ENCODE data around the gene TCP11L2.

Gene TCP11L2

DNA sequence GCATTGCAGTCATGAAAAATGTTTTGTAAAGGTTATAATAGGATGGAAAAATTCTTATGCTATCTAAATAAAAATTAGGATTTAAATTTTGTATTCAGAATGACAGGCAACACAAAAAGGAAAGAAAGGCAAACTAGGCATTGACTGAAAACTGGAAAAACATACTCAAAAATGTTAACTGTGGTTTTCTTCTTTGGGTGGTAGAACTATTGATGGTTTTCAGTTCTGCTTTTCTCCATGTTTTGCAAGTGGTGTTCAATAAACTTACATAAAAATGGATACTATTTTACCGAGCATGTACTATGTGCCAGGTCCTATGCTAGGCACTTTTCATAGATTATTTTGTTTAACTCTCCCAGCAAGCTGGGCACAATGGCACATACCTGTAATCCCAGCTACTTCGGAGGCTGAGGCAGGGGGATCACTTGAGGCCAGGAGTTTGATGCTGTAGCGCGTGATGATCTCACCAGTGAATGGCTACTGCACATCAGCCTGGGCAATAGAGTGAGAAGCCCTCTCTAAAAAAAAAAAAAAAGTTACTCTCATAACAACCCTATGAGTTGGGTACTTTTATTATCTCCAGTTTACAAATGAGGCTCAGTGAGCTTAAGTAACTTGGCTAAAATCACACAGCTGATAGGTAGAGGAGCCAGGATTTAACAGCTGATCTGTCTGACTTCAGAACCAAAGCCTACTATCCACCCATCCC, 26.3 kb upstream of the TCP11L2 start:
- Histone ChIP-seq H3K4me3 (ENCODE audit: severe bottlenecking) (no peak overlapping the region), H3K4me1 (ENCODE audit: insufficient read depth, poor library complexity, severe bottlenecking) (no peaks in the 10 kb centered on the region), H3K27me3 (ENCODE audit: insufficient read depth, poor library complexity, severe bottlenecking) (no peaks in the 10 kb centered on the region), H3K36me3 (ENCODE audit: low read depth) (no peaks in the 10 kb centered on the region), H3K27ac (ENCODE audit: poor library complexity, severe bottlenecking) (no peak overlapping the region), H3K9me3 (ENCODE audit: severe bottlenecking) (no peaks in the 10 kb centered on the region)
- TF ChIP-seq, protein P1, sequence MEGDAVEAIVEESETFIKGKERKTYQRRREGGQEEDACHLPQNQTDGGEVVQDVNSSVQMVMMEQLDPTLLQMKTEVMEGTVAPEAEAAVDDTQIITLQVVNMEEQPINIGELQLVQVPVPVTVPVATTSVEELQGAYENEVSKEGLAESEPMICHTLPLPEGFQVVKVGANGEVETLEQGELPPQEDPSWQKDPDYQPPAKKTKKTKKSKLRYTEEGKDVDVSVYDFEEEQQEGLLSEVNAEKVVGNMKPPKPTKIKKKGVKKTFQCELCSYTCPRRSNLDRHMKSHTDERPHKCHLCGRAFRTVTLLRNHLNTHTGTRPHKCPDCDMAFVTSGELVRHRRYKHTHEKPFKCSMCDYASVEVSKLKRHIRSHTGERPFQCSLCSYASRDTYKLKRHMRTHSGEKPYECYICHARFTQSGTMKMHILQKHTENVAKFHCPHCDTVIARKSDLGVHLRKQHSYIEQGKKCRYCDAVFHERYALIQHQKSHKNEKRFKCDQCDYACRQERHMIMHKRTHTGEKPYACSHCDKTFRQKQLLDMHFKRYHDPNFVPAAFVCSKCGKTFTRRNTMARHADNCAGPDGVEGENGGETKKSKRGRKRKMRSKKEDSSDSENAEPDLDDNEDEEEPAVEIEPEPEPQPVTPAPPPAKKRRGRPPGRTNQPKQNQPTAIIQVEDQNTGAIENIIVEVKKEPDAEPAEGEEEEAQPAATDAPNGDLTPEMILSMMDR (IDR thresholded peaks at IDR 0.05; ENCODE audit: poor library complexity, severe bottlenecking) = no peak
- DNase-seq (ENCODE audit: low spot score) (no peak), ATAC-seq (ENCODE audit: low read depth) (no peak)

DNA sequence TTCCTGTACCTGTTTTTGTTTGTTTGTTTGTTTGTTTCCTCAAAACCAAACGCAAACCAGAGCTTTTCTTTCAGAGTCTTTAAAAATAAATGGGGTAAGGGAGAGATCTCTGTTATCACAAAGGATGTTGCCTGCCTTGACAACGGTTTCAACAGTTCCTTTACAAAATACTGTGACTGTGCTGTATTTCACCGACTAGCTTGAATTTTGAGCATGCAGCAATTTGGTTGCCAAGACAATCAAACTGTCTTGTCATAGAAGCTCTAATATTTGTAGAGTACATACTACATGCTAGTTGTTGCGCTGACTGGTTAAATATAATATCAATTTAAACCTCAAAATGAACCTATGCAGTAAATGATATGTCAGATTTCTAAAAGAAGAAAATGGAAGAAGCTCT, 22.4 kb upstream of the TCP11L2 start:
- H3K4me3 ChIP-seq (ENCODE audit: severe bottlenecking) = no peak overlapping the region
- TF ChIP-seq, protein P1 (IDR thresholded peaks at IDR 0.05; ENCODE audit: poor library complexity, severe bottlenecking) = no peak
- H3K9me3 ChIP-seq (ENCODE audit: severe bottlenecking) = no peaks in the 10 kb centered on the region
- no peaks in the 10 kb centered on the region for H3K36me3 ChIP-seq (ENCODE audit: low read depth)
- no peak for ATAC-seq (ENCODE audit: low read depth)
- no peak for DNase-seq (ENCODE audit: low spot score)
- no peaks in the 10 kb centered on the region for H3K4me1 ChIP-seq (ENCODE audit: insufficient read depth, poor library complexity, severe bottlenecking)
- H3K27me3 ChIP-seq (ENCODE audit: insufficient read depth, poor library complexity, severe bottlenecking) = no peaks in the 10 kb centered on the region
- H3K27ac ChIP-seq (ENCODE audit: poor library complexity, severe bottlenecking) = no peak overlapping the region

DNA sequence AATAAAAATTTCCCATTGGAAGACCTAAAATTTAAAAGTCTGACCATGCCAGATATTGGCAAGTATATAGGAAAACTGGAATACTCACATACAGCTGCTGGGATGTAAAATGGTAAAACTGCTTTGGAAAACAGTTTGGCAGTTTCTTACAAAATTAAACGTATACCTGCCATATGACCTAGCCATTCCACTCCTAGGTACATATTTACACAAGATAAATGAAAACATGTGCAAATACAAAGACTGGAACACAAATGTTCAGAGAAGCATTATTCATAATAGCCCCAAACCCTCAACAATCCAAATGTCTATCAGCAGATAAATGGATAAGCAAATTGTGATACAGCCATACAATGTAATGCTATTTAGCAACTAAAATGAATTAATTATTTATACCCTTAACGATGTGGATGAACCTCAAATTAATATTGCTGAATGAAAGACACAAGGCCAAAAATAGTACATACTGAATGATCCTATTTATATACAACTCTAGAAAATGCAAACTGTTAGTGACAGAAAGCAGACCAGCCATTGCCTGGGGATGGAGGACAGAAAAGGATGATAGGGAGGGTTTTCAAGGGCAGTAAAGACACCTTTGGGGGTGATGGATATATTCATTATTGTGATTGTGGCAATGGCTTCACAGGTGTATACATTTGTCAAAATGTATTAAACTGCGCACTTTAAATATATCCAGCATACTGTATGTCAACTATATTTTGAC, 21.3 kb upstream of the TCP11L2 start:
- Histone ChIP-seq H3K27me3 (ENCODE audit: insufficient read depth, poor library complexity, severe bottlenecking) (no peaks in the 10 kb centered on the region), H3K4me1 (ENCODE audit: insufficient read depth, poor library complexity, severe bottlenecking) (no peaks in the 10 kb centered on the region), H3K36me3 (ENCODE audit: low read depth) (no peaks in the 10 kb centered on the region), H3K4me3 (ENCODE audit: severe bottlenecking) (no peak overlapping the region), H3K27ac (ENCODE audit: poor library complexity, severe bottlenecking) (no peak overlapping the region), H3K9me3 (ENCODE audit: severe bottlenecking) (no peaks in the 10 kb centered on the region)
- no peak for ATAC-seq (ENCODE audit: low read depth)
- TF ChIP-seq, protein P1 (IDR thresholded peaks at IDR 0.05; ENCODE audit: poor library complexity, severe bottlenecking) = no peak
- no peak for DNase-seq (ENCODE audit: low spot score)

DNA sequence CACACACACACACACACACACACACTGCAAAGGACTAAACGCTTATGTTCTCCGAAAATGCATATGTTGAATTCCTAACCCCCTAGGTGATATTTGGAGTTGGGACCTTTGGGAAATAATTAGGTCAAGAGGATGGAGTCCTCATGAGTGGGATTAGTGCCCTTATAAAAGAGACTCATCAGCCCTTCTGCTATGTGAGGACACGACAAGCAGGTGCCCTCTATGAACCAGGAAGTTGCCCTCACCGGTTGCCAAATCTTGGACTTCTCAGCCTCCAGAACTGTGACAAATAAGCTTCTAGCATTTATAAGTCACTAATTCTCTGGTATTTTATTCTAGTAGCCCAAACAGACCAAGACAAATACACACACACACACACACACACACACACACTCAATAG, 20.7 kb upstream of the TCP11L2 start:
- H3K27me3 ChIP-seq (ENCODE audit: insufficient read depth, poor library complexity, severe bottlenecking) = no peaks in the 10 kb centered on the region
- DNase-seq (ENCODE audit: low spot score) = no peak
- no peak for ATAC-seq (ENCODE audit: low read depth)
- no peak overlapping the region for H3K4me3 ChIP-seq (ENCODE audit: severe bottlenecking)
- H3K9me3 ChIP-seq (ENCODE audit: severe bottlenecking) = no peaks in the 10 kb centered on the region
- H3K27ac ChIP-seq (ENCODE audit: poor library complexity, severe bottlenecking) = no peak overlapping the region
- H3K36me3 ChIP-seq (ENCODE audit: low read depth) = no peaks in the 10 kb centered on the region
- no peaks in the 10 kb centered on the region for H3K4me1 ChIP-seq (ENCODE audit: insufficient read depth, poor library complexity, severe bottlenecking)
- TF ChIP-seq, protein P1 (IDR thresholded peaks at IDR 0.05; ENCODE audit: poor library complexity, severe bottlenecking) = no peak
